Calu3 (cell line): ENCODE measurements around the gene PLXNA2. TPM values are rescaled to one million over a fixed set of nuclear protein-coding genes. Genes with fewer than 3 reads are reported as not detected.

ENCODE experiments used
- BruUV-seq: library from RNA; stranded (reverse); fragments of 400-500 nt; replicated peaks from 2 replicates; lab custom pipeline; 2021; lab: Mats Ljungman, UMichigan
- CTCF ChIA-PET: fragments of 300-600 bp; sonication (Branson Sonifier 250); formaldehyde crosslinking; loops from one replicate; lab custom pipeline; 2022; ENCODE audit warnings: antibody characterized with exemption; lab: Charles Lee
- DNase-seq: peaks from one replicate; pipeline ENCODE4 v3.0.0; 2022
- H3K27ac Mint-ChIP-seq: one replicate; pipeline ENCODE4 v1.8.0; 2022; ENCODE audit warnings: mixed read lengths; ENCODE audit not compliant: unreplicated experiment
- H3K27me3 Mint-ChIP-seq: one replicate; pipeline ENCODE4 v1.8.0; 2022; ENCODE audit warnings: mixed read lengths; ENCODE audit not compliant: unreplicated experiment
- H3K36me3 Mint-ChIP-seq: one replicate; pipeline ENCODE4 v1.8.0; 2022; ENCODE audit warnings: mild to moderate bottlenecking, moderate library complexity, mixed read lengths; ENCODE audit not compliant: insufficient read depth, unreplicated experiment
- H3K4me1 Mint-ChIP-seq: one replicate; pipeline ENCODE4 v1.8.0; 2022; ENCODE audit warnings: mild to moderate bottlenecking, low read depth, mixed read lengths; ENCODE audit not compliant: unreplicated experiment
- H3K4me3 Mint-ChIP-seq: one replicate; pipeline ENCODE4 v1.8.0; 2022; ENCODE audit warnings: mild to moderate bottlenecking, low read depth, moderate library complexity, mixed read lengths; ENCODE audit not compliant: unreplicated experiment
- H3K9me3 Mint-ChIP-seq: one replicate; pipeline ENCODE4 v1.8.0; 2022; ENCODE audit warnings: low read depth, mixed read lengths; ENCODE audit not compliant: unreplicated experiment
- intact Hi-C: fragments of 100-400 bp; cut with micrococcal nuclease; formaldehyde crosslinking; loops from one replicate; pipeline ENCODE4 v1.10.0; 2022; ENCODE audit not compliant: unreplicated experiment
- total RNA-seq: library from RNA; stranded (reverse); gene quantifications from 2 replicates; pipeline ENCODE4 v1.2.3, GENCODE V29; 2022
- TF ChIP-seq, protein P1 (sequence below): fragments of 200-600 bp; IDR thresholded peaks from one replicate; pipeline ENCODE4 v1.8.0; 2022; ENCODE audit warnings: antibody characterized with exemption; ENCODE audit not compliant: unreplicated experiment

PLXNA2 gene
- total RNA-seq, 1 experiment from 2014 or later, result 16.2 TPM

DNA sequence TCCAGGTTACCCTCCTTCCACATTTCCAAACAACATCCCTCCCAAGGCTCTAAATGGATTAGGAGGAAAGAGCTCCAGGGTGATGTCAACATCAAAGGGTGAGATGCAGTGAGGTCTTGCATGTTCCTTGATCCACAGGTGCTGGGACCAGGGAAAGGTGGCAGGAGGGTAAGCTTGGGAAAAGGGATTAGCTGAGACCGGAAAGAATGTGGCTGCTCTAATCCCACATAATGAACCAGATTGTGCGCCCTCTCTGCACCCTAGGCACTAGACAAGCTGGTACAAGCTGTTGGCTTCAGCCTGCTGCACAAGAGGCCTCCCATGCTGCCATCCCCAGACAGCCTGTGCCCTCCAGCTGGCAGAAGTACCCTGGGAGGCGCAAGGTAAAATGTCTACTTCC, 34.9 kb downstream of the PLXNA2 start:
- CTCF ChIA-PET, result no interaction called here
- Mint-ChIP-seq H3K27ac (no peak overlapping the region), H3K4me1 (peaks cover 10% of the 10 kb centered on the region), H3K36me3 (no peaks in the 10 kb centered on the region), H3K4me3 (no peak overlapping the region), H3K9me3 (no peaks in the 10 kb centered on the region), H3K27me3 (no peaks in the 10 kb centered on the region)
- TF ChIP-seq, protein P1, sequence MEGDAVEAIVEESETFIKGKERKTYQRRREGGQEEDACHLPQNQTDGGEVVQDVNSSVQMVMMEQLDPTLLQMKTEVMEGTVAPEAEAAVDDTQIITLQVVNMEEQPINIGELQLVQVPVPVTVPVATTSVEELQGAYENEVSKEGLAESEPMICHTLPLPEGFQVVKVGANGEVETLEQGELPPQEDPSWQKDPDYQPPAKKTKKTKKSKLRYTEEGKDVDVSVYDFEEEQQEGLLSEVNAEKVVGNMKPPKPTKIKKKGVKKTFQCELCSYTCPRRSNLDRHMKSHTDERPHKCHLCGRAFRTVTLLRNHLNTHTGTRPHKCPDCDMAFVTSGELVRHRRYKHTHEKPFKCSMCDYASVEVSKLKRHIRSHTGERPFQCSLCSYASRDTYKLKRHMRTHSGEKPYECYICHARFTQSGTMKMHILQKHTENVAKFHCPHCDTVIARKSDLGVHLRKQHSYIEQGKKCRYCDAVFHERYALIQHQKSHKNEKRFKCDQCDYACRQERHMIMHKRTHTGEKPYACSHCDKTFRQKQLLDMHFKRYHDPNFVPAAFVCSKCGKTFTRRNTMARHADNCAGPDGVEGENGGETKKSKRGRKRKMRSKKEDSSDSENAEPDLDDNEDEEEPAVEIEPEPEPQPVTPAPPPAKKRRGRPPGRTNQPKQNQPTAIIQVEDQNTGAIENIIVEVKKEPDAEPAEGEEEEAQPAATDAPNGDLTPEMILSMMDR, result no peak
- no peak for DNase-seq
- intact Hi-C loops, result no loop called here
- no TSS peak for BruUV-seq

DNA sequence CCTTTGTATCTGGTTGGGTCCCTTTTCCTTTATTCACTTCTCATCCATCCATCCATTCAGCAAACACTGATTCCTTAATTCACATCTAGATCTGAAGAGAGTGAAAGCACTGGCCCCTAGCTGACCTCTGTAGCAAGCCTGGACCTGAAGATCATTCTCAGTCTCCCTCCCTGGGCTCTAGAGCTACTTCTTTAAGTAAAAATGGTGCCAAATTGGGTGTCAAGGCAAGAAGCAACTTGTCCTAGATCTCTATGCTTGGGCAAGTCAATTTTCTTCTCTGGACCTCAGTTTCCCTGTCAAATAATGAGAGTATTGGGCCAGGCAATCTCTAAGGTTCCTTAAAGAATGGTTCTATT, 36.1 kb downstream of the PLXNA2 start:
- H3K36me3 Mint-ChIP-seq, result peaks cover 3% of the 10 kb centered on the region
- TF ChIP-seq, protein P1, result no peak
- intact Hi-C loops, result no loop called here
- CTCF ChIA-PET, result interaction anchor here (0.5 to 1.8 kb wide), 8 partner anchors 12 to 1568 kb away, joined by 3 to 6 read pairs (median 4); partner anchors contain the start of gene PLXNA2
- peaks cover 10% of the 10 kb centered on the region for H3K4me1 Mint-ChIP-seq
- no peak for DNase-seq
- H3K4me3 Mint-ChIP-seq, result no peak overlapping the region
- no peaks in the 10 kb centered on the region for H3K9me3 Mint-ChIP-seq
- no peaks in the 10 kb centered on the region for H3K27me3 Mint-ChIP-seq
- no peak overlapping the region for H3K27ac Mint-ChIP-seq
- BruUV-seq, result no TSS peak

DNA sequence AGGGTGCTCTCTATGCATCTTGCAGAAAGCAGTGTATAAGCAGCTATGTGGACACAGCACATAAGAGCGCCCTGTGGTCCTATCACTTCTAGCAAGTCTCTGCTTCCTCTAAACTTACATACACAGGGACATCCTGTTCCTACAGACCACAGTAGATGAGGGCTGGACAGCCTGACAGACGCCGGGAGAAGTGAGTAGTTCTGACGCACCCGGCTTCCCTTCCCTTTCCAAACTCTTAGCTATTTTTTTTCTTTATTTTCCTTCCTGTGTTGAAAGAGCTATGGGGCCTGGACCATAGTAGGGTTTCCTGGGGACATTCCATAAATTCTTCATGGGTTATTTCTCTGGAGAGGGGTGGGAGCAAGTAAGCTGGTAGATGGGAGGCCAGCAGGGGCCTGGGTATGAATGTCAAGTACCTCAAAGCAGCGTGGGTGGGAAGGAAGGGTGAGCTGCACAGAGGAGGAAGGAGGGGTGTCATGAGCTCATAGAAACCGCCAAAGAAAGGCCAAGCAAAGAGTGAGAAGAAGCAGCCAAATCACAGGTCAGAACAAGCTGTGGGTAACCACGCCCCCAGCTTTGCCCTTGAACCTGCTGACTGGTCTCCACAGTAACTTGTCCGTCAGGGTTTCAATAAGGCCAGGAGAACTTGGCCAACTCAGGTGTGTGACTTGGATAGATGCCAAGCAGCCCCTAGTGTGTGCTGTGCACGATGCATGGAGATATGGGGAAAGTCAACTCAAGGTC, 36.6 kb downstream of the PLXNA2 start:
- intact Hi-C loops, result no loop called here
- peak; percentile 55 for DNase-seq
- CTCF ChIA-PET, result interaction anchor here (0.6 to 1.8 kb wide), 8 partner anchors 12 to 1568 kb away, joined by 3 to 6 read pairs (median 4); partner anchors contain the start of gene PLXNA2
- peaks cover 6% of the 10 kb centered on the region for H3K36me3 Mint-ChIP-seq
- H3K9me3 Mint-ChIP-seq, result no peaks in the 10 kb centered on the region
- peaks cover 10% of the 10 kb centered on the region for H3K4me1 Mint-ChIP-seq
- H3K27me3 Mint-ChIP-seq, result no peaks in the 10 kb centered on the region
- TF ChIP-seq, protein P1, result no peak
- BruUV-seq, result no TSS peak
- no peak overlapping the region for H3K27ac Mint-ChIP-seq
- H3K4me3 Mint-ChIP-seq, result no peak overlapping the region

DNA sequence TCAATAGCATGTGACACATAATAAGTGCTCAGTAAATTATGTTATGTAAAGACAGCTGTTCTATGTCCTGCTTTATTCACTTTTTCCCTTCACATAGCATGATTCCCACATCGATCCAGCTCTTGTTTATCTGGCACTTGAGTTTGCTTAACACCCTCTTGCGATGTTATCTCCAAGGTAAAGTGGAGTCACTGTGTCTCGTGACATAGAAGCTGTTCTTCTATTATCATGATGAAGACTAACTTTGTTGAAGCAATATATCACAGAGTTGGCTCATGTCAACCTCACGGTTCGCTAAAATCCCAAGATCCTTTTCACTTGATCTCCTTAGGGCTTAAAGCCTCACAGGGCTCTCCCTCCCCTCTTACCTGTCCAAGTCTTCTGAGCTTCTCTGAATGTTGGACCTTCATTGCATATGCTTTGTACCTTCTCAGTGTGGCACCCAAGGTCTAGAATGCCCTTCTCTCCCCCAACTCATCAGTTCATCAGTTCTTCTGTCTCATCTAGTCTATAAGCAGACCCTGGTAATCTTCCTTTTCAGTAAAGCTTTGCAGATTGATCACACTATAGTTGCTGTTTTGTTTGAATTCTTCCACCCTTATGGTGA, 38.0 kb downstream of the PLXNA2 start:
- no TSS peak for BruUV-seq

More for the DNA sequence above, 38.0 kb downstream of the PLXNA2 start:
- H3K4me1 Mint-ChIP-seq, result peaks cover 20% of the 10 kb centered on the region
- no peak for DNase-seq
- intact Hi-C loops, result no loop called here
- H3K4me3 Mint-ChIP-seq, result no peak overlapping the region
- H3K36me3 Mint-ChIP-seq, result peaks cover 6% of the 10 kb centered on the region
- no peak overlapping the region for H3K27ac Mint-ChIP-seq
- no peaks in the 10 kb centered on the region for H3K9me3 Mint-ChIP-seq
- CTCF ChIA-PET, result interaction anchor here (4.6 kb wide), 1 partner anchor 32 kb away, joined by 24 read pairs; no protein-coding TSS in a partner anchor
- H3K27me3 Mint-ChIP-seq, result no peaks in the 10 kb centered on the region
- TF ChIP-seq, protein P1, result no peak
